Endothelial cell of umbilical vein (primary cell): ENCODE measurements around the gene AIG1.

ENCODE experiments used
- EZH2 ChIP-seq: IDR thresholded peaks from 2 replicates; pipeline ENCODE4 v1.6.1; 2012; ENCODE audit warnings: borderline replicate concordance, low read depth, mild to moderate bottlenecking, moderate library complexity, low read length, inconsistent platforms; ENCODE audit not compliant: severe bottlenecking
- JUN ChIP-seq: IDR thresholded peaks from 2 replicates; pipeline ENCODE4 v1.6.1; 2011; ENCODE audit warnings: borderline replicate concordance, low read depth; ENCODE audit not compliant: insufficient read length, insufficient read depth
- POLR2A ChIP-seq: IDR thresholded peaks from 2 replicates; pipeline ENCODE4 v1.6.1; 2012; ENCODE audit warnings: low read depth, mild to moderate bottlenecking, control low read depth, low read length
- TF ChIP-seq, protein P1 (sequence below), 2 donors: IDR thresholded peaks; 1 replicate in 1 of 2; 2 replicates in 1 of 2; pipeline ENCODE4 v1.5.1; 2011; ENCODE audit warnings: low read length in 2 of 2, mild to moderate bottlenecking in 2 of 2, moderate library complexity in 2 of 2, control low read depth in 1 of 2, inconsistent platforms in 1 of 2, low read depth in 1 of 2; ENCODE audit not compliant: insufficient read depth in 1 of 2; ENCODE audit errors: extremely low read depth in 1 of 2

DNA sequence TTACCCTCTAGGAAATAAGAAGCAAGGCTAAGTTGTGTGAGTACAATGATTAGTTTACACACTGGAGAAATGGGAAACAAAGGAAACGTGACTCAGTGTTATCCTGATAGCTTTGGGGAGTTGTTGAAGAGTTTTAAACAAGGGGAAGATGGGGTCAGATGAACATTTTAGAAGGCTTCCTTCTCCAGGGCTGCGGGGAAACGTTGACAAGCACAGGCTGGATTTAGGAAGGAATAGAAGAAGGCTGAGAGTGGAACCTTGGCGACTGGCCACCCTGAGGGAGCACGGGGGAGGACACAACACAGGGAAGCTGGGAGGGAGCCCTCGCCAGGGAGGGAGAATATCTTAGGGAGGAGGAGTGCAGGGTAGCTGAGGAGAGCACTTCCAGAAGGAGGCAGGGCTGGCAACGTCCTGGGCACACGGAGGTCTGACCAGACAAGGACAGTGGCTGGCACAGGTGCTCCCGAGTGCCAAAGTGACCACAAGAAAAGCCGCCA lies 134.7 kb downstream of the AIG1 start:
- no peak for TF ChIP-seq EZH2
- TF ChIP-seq POLR2A: no peak
- TF ChIP-seq, protein P1, sequence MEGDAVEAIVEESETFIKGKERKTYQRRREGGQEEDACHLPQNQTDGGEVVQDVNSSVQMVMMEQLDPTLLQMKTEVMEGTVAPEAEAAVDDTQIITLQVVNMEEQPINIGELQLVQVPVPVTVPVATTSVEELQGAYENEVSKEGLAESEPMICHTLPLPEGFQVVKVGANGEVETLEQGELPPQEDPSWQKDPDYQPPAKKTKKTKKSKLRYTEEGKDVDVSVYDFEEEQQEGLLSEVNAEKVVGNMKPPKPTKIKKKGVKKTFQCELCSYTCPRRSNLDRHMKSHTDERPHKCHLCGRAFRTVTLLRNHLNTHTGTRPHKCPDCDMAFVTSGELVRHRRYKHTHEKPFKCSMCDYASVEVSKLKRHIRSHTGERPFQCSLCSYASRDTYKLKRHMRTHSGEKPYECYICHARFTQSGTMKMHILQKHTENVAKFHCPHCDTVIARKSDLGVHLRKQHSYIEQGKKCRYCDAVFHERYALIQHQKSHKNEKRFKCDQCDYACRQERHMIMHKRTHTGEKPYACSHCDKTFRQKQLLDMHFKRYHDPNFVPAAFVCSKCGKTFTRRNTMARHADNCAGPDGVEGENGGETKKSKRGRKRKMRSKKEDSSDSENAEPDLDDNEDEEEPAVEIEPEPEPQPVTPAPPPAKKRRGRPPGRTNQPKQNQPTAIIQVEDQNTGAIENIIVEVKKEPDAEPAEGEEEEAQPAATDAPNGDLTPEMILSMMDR (IDR thresholded peaks at IDR 0.05; ENCODE audit: extremely low read depth in 1 of 2, insufficient read depth in 1 of 2, low read depth in 1 of 2, low read length in 2 of 2): no peak
- peak; percentile 46 for TF ChIP-seq JUN
